Erythroblast (primary cell): ENCODE measurements around the gene KIF6.

ENCODE experiments used
- GATA1 ChIP-seq: IDR thresholded peaks from 2 replicates; pipeline ENCODE4 v1.6.1; 2011; ENCODE audit warnings: low read depth, mild to moderate bottlenecking, control low read depth, low read length, moderate library complexity
- POLR2A ChIP-seq: IDR thresholded peaks from 2 replicates; pipeline ENCODE4 v1.6.1; 2011; ENCODE audit warnings: mild to moderate bottlenecking, low read length

DNA sequence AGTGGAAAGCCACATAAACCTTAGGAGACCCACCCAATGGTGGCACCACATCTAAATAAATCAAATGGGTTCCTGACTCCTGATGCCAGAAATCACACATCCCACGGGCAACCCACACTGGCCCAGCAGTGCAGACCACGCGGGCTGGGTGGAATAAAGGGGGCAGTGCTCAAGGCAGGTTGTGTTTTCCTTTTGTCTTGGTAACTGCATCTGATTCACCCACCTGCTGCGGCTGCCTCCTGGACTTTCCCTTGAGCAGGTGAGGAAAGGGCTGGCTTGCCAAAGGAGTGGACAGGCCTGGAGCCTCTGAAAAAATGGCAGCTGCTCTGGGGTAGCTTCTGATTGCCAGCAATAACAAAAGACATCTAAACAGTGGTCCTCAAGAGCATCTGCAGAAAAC is 283.2 kb downstream of the KIF6 start:
- TF ChIP-seq POLR2A (no peak), GATA1 (no peak)
